HEK293T (cell line): ENCODE data around the gene CPT1B.
A peak's percentile ranks its signal among the peaks of the same experiment; 100 is the strongest.

Experiments used
- CTCF ChIA-PET: fragments of 350-600 bp; formaldehyde crosslinking; extraction: SDS; loops from one replicate; lab custom pipeline; 2021; ENCODE audit warnings: antibody characterized with exemption, inconsistent platforms; lab: Yijun Ruan, JAX
- POLR2A ChIA-PET: fragments of 350-600 bp; formaldehyde crosslinking; extraction: SDS; loops from one replicate; lab custom pipeline; 2020; ENCODE audit warnings: antibody characterized with exemption, inconsistent platforms; lab: Yijun Ruan, JAX
- DNase-seq: peaks from one replicate; pipeline ENCODE4 v3.0.0; 2012; ENCODE audit warnings: mixed read lengths; ENCODE audit errors: extremely low spot score
- ARNT ChIP-seq: fragments of 450-650 bp; IDR thresholded peaks from 2 replicates; pipeline ENCODE4 v1.6.1; 2017; ENCODE audit warnings: mild to moderate bottlenecking
- BHLHE40 ChIP-seq: fragments of 450-650 bp; IDR thresholded peaks from 2 replicates; pipeline ENCODE4 v1.6.1; 2016; ENCODE audit warnings: mild to moderate bottlenecking, moderate library complexity, borderline replicate concordance
- CTBP1 ChIP-seq: fragments of 450-650 bp; IDR thresholded peaks from 2 replicates; pipeline ENCODE4 v1.6.1; 2016; ENCODE audit warnings: borderline replicate concordance
- ELF4 ChIP-seq: fragments of 450-650 bp; IDR thresholded peaks from 2 replicates; pipeline ENCODE4 v1.6.1; 2017; ENCODE audit warnings: antibody characterized with exemption
- FOXA1 ChIP-seq: fragments of 450-650 bp; IDR thresholded peaks from 2 replicates; pipeline ENCODE4 v1.6.1; 2016; ENCODE audit warnings: mild to moderate bottlenecking
- FOXK2 ChIP-seq: fragments of 450-650 bp; IDR thresholded peaks from 2 replicates; pipeline ENCODE4 v1.6.1; 2016; ENCODE audit warnings: mild to moderate bottlenecking
- FOXM1 ChIP-seq: fragments of 450-650 bp; IDR thresholded peaks from 2 replicates; pipeline ENCODE4 v1.6.1; 2017; ENCODE audit warnings: mild to moderate bottlenecking, borderline replicate concordance
- HDGF ChIP-seq: fragments of 450-650 bp; IDR thresholded peaks from 2 replicates; pipeline ENCODE4 v1.6.1; 2017; ENCODE audit warnings: antibody characterized with exemption, borderline replicate concordance
- L3MBTL2 ChIP-seq: fragments of 450-650 bp; conservative IDR thresholded peaks from 2 replicates; pipeline ENCODE4 v1.6.1; 2016; ENCODE audit warnings: mild to moderate bottlenecking
- LEF1 ChIP-seq: fragments of 450-650 bp; IDR thresholded peaks from 2 replicates; pipeline ENCODE4 v1.6.1; 2017; ENCODE audit warnings: mild to moderate bottlenecking, borderline replicate concordance
- NFRKB ChIP-seq: fragments of 450-650 bp; IDR thresholded peaks from 2 replicates; pipeline ENCODE4 v1.6.1; 2016; ENCODE audit warnings: mild to moderate bottlenecking, moderate library complexity
- SP1 ChIP-seq: fragments of 450-650 bp; IDR thresholded peaks from 2 replicates; pipeline ENCODE4 v1.6.1; 2017
- SUZ12 ChIP-seq: fragments of 450-650 bp; IDR thresholded peaks from 2 replicates; pipeline ENCODE4 v1.6.1; 2016; ENCODE audit warnings: mild to moderate bottlenecking
- TARDBP ChIP-seq: fragments of 450-650 bp; IDR thresholded peaks from 2 replicates; pipeline ENCODE4 v1.6.1; 2016
- ZNF384 ChIP-seq: fragments of 450-650 bp; IDR thresholded peaks from 2 replicates; pipeline ENCODE4 v1.6.1; 2016
- TF ChIP-seq, protein P1 (sequence below): fragments of 450-650 bp; IDR thresholded peaks from 2 replicates; pipeline ENCODE4 v1.6.1; 2016

CPT1B gene

GRCh38 chr22:50578776-50579310, 616 bp upstream of the CPT1B start:
- DNase-seq = no peak
- ChIA-PET CTCF (no interaction called here), POLR2A (interaction anchor here (1.0 to 1.3 kb wide), 4 partner anchors 10 to 53 kb away, joined by 3 to 6 read pairs (median 4); no protein-coding TSS in a partner anchor)
- TF ChIP-seq FOXK2 (no peak), SUZ12 (no peak)

DNA sequence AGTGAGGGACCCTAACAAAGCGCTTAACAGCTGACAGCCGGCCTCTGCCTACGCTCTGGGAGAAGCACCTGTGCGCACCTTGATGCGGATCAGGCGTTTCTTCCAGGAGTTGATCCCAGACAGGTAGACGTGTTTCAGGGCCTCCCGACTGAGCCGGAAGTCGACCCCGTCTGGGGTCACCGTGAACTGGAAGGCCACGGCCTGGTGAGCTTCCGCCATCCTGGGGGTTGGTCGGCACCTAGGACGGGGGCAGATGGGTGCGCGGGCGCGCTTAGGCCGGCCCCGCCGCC, 585 bp downstream of the CPT1B start:
- CTCF ChIA-PET = no interaction called here
- TF ChIP-seq ZNF384 (no peak), FOXK2 (no peak), LEF1 (no peak), ELF4 (no peak), SP1 (no peak), L3MBTL2 (no peak), NFRKB (no peak), TARDBP (no peak), ARNT (no peak), BHLHE40 (no peak), FOXA1 (no peak)
- TF ChIP-seq, protein P1, sequence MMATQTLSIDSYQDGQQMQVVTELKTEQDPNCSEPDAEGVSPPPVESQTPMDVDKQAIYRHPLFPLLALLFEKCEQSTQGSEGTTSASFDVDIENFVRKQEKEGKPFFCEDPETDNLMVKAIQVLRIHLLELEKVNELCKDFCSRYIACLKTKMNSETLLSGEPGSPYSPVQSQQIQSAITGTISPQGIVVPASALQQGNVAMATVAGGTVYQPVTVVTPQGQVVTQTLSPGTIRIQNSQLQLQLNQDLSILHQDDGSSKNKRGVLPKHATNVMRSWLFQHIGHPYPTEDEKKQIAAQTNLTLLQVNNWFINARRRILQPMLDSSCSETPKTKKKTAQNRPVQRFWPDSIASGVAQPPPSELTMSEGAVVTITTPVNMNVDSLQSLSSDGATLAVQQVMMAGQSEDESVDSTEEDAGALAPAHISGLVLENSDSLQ = no peak
- no peak for DNase-seq
- POLR2A ChIA-PET = interaction anchor here (1.1 to 1.7 kb wide), 3 partner anchors 11 to 70 kb away, joined by 3 read pairs; partner anchors contain the start of genes LMF2 and NCAPH2

DNA sequence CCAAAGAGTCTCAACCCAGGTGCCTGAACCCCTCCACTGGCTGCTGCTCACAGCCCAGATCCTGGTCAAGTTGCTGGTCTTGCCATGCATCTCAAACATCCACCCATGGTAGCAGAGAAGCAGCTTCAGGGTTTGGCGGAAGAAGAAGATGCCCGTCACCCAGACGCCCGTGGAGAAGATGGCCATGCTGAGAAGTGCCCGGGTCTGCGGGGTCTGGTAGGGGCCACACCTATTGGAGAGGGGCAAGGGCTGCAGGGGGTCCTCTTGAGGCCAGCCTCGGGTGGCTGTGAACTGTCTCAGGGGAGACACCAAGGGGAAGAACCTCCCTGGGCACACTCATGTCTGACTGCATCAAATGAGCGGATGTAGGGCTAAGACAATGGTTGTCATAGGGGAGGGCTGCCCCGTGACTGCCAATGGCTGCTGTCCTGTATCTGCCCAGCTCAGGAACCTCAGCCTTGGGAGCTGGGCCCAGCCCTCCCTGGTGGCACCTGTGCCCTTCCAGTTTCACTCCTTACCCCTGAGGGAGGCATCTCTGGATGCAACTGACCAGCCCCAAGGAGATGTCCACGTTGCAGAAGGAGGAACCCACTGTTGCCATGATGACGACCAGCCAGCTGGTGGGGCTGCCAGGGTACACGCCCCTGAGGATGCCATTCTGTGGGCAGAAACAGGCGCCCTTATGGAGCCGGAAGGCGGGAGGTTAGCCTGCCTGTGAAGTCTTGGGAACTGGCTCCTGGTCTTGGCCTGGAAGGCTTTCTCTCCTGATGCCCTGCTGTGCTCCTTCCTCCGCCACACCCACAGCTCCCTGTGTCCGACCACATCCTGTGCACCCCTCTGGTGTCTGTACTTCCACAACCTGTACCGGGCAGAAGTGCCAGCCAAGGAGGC, 1.2 kb downstream of the CPT1B start:
- ChIA-PET CTCF (interaction anchor here (1.3 kb wide), 1 partner anchor 44 kb away, joined by 8 read pairs; no protein-coding TSS in a partner anchor), POLR2A (interaction anchor here (1.0 to 1.7 kb wide), 5 partner anchors 8 to 69 kb away, joined by 3 to 4 read pairs (median 3); partner anchors contain the start of genes LMF2 and NCAPH2)
- TF ChIP-seq LEF1 (no peak), SUZ12 (no peak), BHLHE40 (no peak), FOXA1 (no peak), TARDBP (no peak), FOXK2 (no peak), SP1 (no peak), CTBP1 (no peak), HDGF (no peak), NFRKB (no peak), FOXM1 (no peak)
- TF ChIP-seq, protein P1 = no peak
- no peak for DNase-seq

- no peak for TF ChIP-seq ARNT
- no peak for TF ChIP-seq LEF1
- no peak for TF ChIP-seq FOXM1
- TF ChIP-seq L3MBTL2 = no peak
- no peak for TF ChIP-seq SP1
- TF ChIP-seq FOXA1 = no peak
- TF ChIP-seq NFRKB = no peak
- TF ChIP-seq FOXK2 = no peak
- TF ChIP-seq, protein P1 = no peak
- no peak for TF ChIP-seq HDGF
- no peak for TF ChIP-seq SUZ12
- TF ChIP-seq BHLHE40 = no peak
- no peak for TF ChIP-seq ZNF384
- TF ChIP-seq CTBP1 = no peak
- DNase-seq = peak; percentile 54
- ChIA-PET POLR2A (interaction anchor here (1.0 to 2.0 kb wide), 5 partner anchors 9 to 51 kb away, joined by 3 to 14 read pairs (median 6); partner anchors contain the start of genes SCO2 and SYCE3), CTCF (interaction anchor here (1.3 kb wide), 1 partner anchor 45 kb away, joined by 8 read pairs; no protein-coding TSS in a partner anchor)
These were observed 2.2 kb downstream of the CPT1B start for GRCh38 chr22:50576070-50576469.

- no peak for DNase-seq
- TF ChIP-seq FOXA1 (no peak), FOXM1 (no peak), NFRKB (no peak), BHLHE40 (no peak), TARDBP (no peak), SUZ12 (no peak), ELF4 (no peak), L3MBTL2 (no peak), ARNT (no peak), ZNF384 (no peak), FOXK2 (no peak), HDGF (no peak), CTBP1 (no peak)
- TF ChIP-seq, protein P1 = no peak
- CTCF ChIA-PET = interaction anchor here (0.8 to 1.3 kb wide), 3 partner anchors 13 to 124 kb away, joined by 4 to 8 read pairs (median 5); partner anchors contain the start of gene SYCE3
- POLR2A ChIA-PET = interaction anchor here (0.7 to 2.0 kb wide), 7 partner anchors 8 to 101 kb away, joined by 3 to 14 read pairs (median 4); partner anchors contain the start of genes SCO2 and SYCE3
These were observed 2.7 kb downstream of the CPT1B start for GRCh38 chr22:50575426-50575941.
